H1 (cell line): ENCODE data around the gene TTC9. TPM values are rescaled to one million over a fixed set of nuclear protein-coding genes. Genes with fewer than 3 reads are reported as not detected.

Experiments used
- CTCF ChIA-PET: fragments of 300-600 bp; sonication (Branson Sonifier 250); formaldehyde crosslinking; loops from one replicate; lab custom pipeline; 2021; ENCODE audit not compliant: partially characterized antibody; lab: Charles Lee
- POLR2A ChIA-PET: fragments of 300-600 bp; sonication (Branson Sonifier 250); formaldehyde crosslinking; loops from one replicate; lab custom pipeline; 2021; ENCODE audit warnings: inconsistent platforms; ENCODE audit not compliant: partially characterized antibody; lab: Charles Lee
- DNase-seq, 2 experiments: peaks; one replicate each; pipeline versions ENCODE4 v3.0.0 to v3.0.0-alpha.2; 2010 to 2022; ENCODE audit warnings: low spot score in 2 of 2, low read depth in 1 of 2, mixed read lengths in 1 of 2
- FAIRE-seq: peaks from 2 replicates; lab custom pipeline; 2011; peaks lifted over from hg19 to GRCh38; lab: Jason Lieb, UNC
- H2AFZ ChIP-seq: 2 replicates; pipeline ENCODE4 v1.8.1; 2012; ENCODE audit warnings: low read length, inconsistent platforms
- H2AK5ac ChIP-seq: 2 replicates; pipeline ENCODE4 v1.6.1; 2013; ENCODE audit warnings: low read depth, low read length
- H2BK120ac ChIP-seq: replicated peaks from 2 replicates; pipeline ENCODE3; 2013; ENCODE audit warnings: low read depth, low read length, inconsistent platforms
- H2BK12ac ChIP-seq: 2 replicates; pipeline ENCODE4 v1.6.1; 2013; ENCODE audit warnings: low read depth, low read length
- H2BK15ac ChIP-seq: 2 replicates; pipeline ENCODE4 v1.6.1; 2013; ENCODE audit warnings: low read length
- H2BK20ac ChIP-seq: 2 replicates; pipeline ENCODE4 v1.6.1; 2013; ENCODE audit warnings: low read length
- H2BK5ac ChIP-seq: 2 replicates; pipeline ENCODE4 v1.6.1; 2013; ENCODE audit warnings: low read depth, low read length
- H3K14ac ChIP-seq: 2 replicates; pipeline ENCODE4 v1.6.1; 2013; ENCODE audit warnings: inconsistent platforms; ENCODE audit not compliant: insufficient read length
- H3K18ac ChIP-seq: 2 replicates; pipeline ENCODE4 v1.6.1; 2013; ENCODE audit warnings: low read length; ENCODE audit errors: extremely low read depth
- H3K23ac ChIP-seq: 2 replicates; pipeline ENCODE4 v1.6.1; 2013; ENCODE audit warnings: inconsistent platforms; ENCODE audit not compliant: insufficient read length
- H3K23me2 ChIP-seq: 2 replicates; pipeline ENCODE4 v1.6.1; 2013; ENCODE audit warnings: low read depth, low read length
- H3K27ac ChIP-seq: 2 replicates; pipeline ENCODE4 v1.6.1; 2011; ENCODE audit warnings: low read depth, low read length, inconsistent platforms
- H3K27me3 ChIP-seq, 4 experiments: replicated peaks in 1 of 4; 1 replicate in 1 of 4; 2 replicates in 3 of 4; pipeline versions ENCODE4 v1.6.1 to v1.8.1; 2011 to 2013; ENCODE audit warnings: low read length in 3 of 4, mild to moderate bottlenecking in 3 of 4, inconsistent platforms in 2 of 4, mixed read lengths in 2 of 4, moderate library complexity in 1 of 4; ENCODE audit not compliant: control insufficient read depth in 3 of 4, insufficient read depth in 3 of 4; ENCODE audit errors: extremely low read depth in 1 of 4
- H3K36me3 ChIP-seq, 4 experiments: 2 replicates each; pipeline versions ENCODE4 v1.6.1 to v1.8.1; 2011 to 2013; ENCODE audit warnings: mild to moderate bottlenecking in 4 of 4, low read length in 3 of 4, moderate library complexity in 2 of 4, control low read depth in 1 of 4, inconsistent platforms in 1 of 4; ENCODE audit not compliant: insufficient read depth in 4 of 4, control insufficient read depth in 2 of 4
- H3K4ac ChIP-seq: replicated peaks from 2 replicates; pipeline ENCODE3; 2013; ENCODE audit warnings: low read length, low read depth, mixed read lengths, inconsistent platforms; ENCODE audit not compliant: insufficient read length
- H3K4me1 ChIP-seq, 4 experiments: replicated peaks in 1 of 4; 1 replicate in 1 of 4; 2 replicates in 3 of 4; pipeline versions ENCODE4 v1.6.1 to v1.8.1; 2011 to 2013; ENCODE audit warnings: low read length in 3 of 4, inconsistent platforms in 2 of 4, mixed read lengths in 1 of 4; ENCODE audit not compliant: insufficient read depth in 4 of 4, control insufficient read depth in 3 of 4
- H3K4me2 ChIP-seq, 2 experiments: 2 replicates each; pipeline versions ENCODE4 v1.6.1 to v1.8.1; 2011 to 2013; ENCODE audit warnings: low read depth in 2 of 2, low read length in 2 of 2, control low read depth in 1 of 2, inconsistent platforms in 1 of 2, mild to moderate bottlenecking in 1 of 2; ENCODE audit not compliant: insufficient read depth in 1 of 2
- H3K4me3 ChIP-seq, 4 experiments: fragments of 200-600, 300-600 bp in 1 of 4; sonication (generic), shearing (Covaris generic), sonication (Bioruptor Twin) in 1 of 4; 2 replicates each; pipeline versions ENCODE4 v1.5.1 to v1.8.1; 2011 to 2016; ENCODE audit warnings: low read length in 4 of 4, low read depth in 3 of 4, control low read depth in 2 of 4, inconsistent platforms in 2 of 4, mild to moderate bottlenecking in 2 of 4, mixed read lengths in 1 of 4, moderate library complexity in 1 of 4; ENCODE audit not compliant: insufficient read depth in 2 of 4; ENCODE audit errors: extremely low read depth in 1 of 4
- H3K56ac ChIP-seq: replicated peaks from 2 replicates; pipeline ENCODE3; 2013; ENCODE audit warnings: low read depth, mild to moderate bottlenecking, mixed read lengths, low read length, inconsistent platforms; ENCODE audit not compliant: insufficient read length
- H3K79me1 ChIP-seq: 2 replicates; pipeline ENCODE4 v1.6.1; 2013; ENCODE audit warnings: low read depth, low read length, control low read depth
- H3K79me2 ChIP-seq, 2 experiments: 2 replicates each; pipeline versions ENCODE4 v1.6.1 to v1.8.1; 2012 to 2013; ENCODE audit warnings: low read length in 2 of 2, mild to moderate bottlenecking in 2 of 2, inconsistent platforms in 1 of 2; ENCODE audit not compliant: insufficient read depth in 2 of 2, control insufficient read depth in 1 of 2
- H3K9ac ChIP-seq, 4 experiments: replicated peaks in 1 of 4; 1 replicate in 1 of 4; 2 replicates in 3 of 4; pipeline versions ENCODE4 v1.6.1 to v1.8.1; 2011 to 2013; ENCODE audit warnings: low read depth in 3 of 4, low read length in 3 of 4, control low read depth in 2 of 4, mild to moderate bottlenecking in 2 of 4, moderate library complexity in 2 of 4, inconsistent platforms in 1 of 4; ENCODE audit errors: extremely low read depth in 1 of 4
- H3K9me3 ChIP-seq, 2 experiments: 2 replicates each; pipeline versions ENCODE4 v1.6.1 to v1.8.1; 2012 to 2013; ENCODE audit warnings: mild to moderate bottlenecking in 2 of 2, moderate library complexity in 2 of 2, control low read depth in 1 of 2, inconsistent platforms in 1 of 2, low read depth in 1 of 2, low read length in 1 of 2, mixed read lengths in 1 of 2; ENCODE audit not compliant: insufficient read depth in 2 of 2
- H4K20me1 ChIP-seq, 2 experiments: replicated peaks in 1 of 2; 2 replicates each; pipeline versions ENCODE3 to v1.8.1; 2011 to 2013; ENCODE audit warnings: inconsistent platforms in 2 of 2, low read length in 2 of 2, mild to moderate bottlenecking in 1 of 2; ENCODE audit not compliant: insufficient read depth in 2 of 2, control insufficient read depth in 1 of 2
- H4K5ac ChIP-seq: 2 replicates; pipeline ENCODE4 v1.6.1; 2013; ENCODE audit warnings: low read length, low read depth, mixed read lengths, inconsistent platforms; ENCODE audit not compliant: insufficient read length
- H4K8ac ChIP-seq: 2 replicates; pipeline ENCODE4 v1.8.0; 2013; ENCODE audit warnings: mild to moderate bottlenecking, moderate library complexity, low read length, inconsistent platforms; ENCODE audit not compliant: insufficient read depth; ENCODE audit errors: extremely low read depth
- H4K91ac ChIP-seq: replicated peaks from 2 replicates; pipeline ENCODE3; 2013; ENCODE audit warnings: low read length, mixed read lengths, inconsistent platforms; ENCODE audit not compliant: insufficient read length
- ASH2L ChIP-seq: fragments of 200-600, 300-600 bp; sonication (generic); IDR thresholded peaks from one replicate; pipeline ENCODE4 v1.7.1; 2017; ENCODE audit warnings: low read length
- BCL11A ChIP-seq, 2 experiments: IDR thresholded peaks; one replicate each; pipeline ENCODE4 v1.6.1; 2011; ENCODE audit warnings: low read depth in 2 of 2, low read length in 2 of 2, mild to moderate bottlenecking in 2 of 2
- CREB1 ChIP-seq: IDR thresholded peaks from 2 replicates; pipeline ENCODE4 v1.6.1; 2012; ENCODE audit warnings: inconsistent platforms
- CTBP2 ChIP-seq: IDR thresholded peaks from 2 replicates; pipeline ENCODE4 v1.7.0; 2011; ENCODE audit warnings: borderline replicate concordance, mild to moderate bottlenecking, moderate library complexity, mixed read lengths, low read length; ENCODE audit not compliant: insufficient read depth, insufficient read length
- EZH2 ChIP-seq: fragments of 200-600 bp; sonication (generic); IDR thresholded peaks from 2 replicates; pipeline ENCODE4 v1.7.1; 2012; ENCODE audit warnings: low read depth, mild to moderate bottlenecking, moderate library complexity, low read length, inconsistent platforms; ENCODE audit not compliant: severe bottlenecking
- FOSL1 ChIP-seq: IDR thresholded peaks from 2 replicates; pipeline ENCODE4 v1.6.1; 2011; ENCODE audit warnings: mild to moderate bottlenecking, low read depth, low read length, moderate library complexity; ENCODE audit not compliant: insufficient read depth
- KDM5A ChIP-seq: fragments of 200-600 bp; IDR thresholded peaks from 2 replicates; pipeline ENCODE4 v1.7.1; 2012; ENCODE audit warnings: mild to moderate bottlenecking, low read length, inconsistent platforms, mixed read lengths
- MAFK ChIP-seq: IDR thresholded peaks from 2 replicates; pipeline ENCODE4 v1.6.1; 2012; ENCODE audit warnings: low read depth, mild to moderate bottlenecking, improper control_type of control experiment, low read length
- PHF8 ChIP-seq: fragments of 200-600 bp; sonication (generic); conservative IDR thresholded peaks from 2 replicates; pipeline ENCODE4 v1.7.1; 2012; ENCODE audit warnings: low read depth, mild to moderate bottlenecking, inconsistent platforms, low read length, moderate library complexity
- RBBP5 ChIP-seq: IDR thresholded peaks from 2 replicates; pipeline ENCODE4 v1.7.1; 2012; ENCODE audit warnings: low read depth, mild to moderate bottlenecking, inconsistent platforms, low read length, moderate library complexity, borderline replicate concordance
- SAP30 ChIP-seq: fragments of 300-600 bp; sonication (generic); IDR thresholded peaks from 2 replicates; pipeline ENCODE4 v1.7.1; 2012; ENCODE audit warnings: low read length, moderate library complexity, mild to moderate bottlenecking, inconsistent platforms; ENCODE audit not compliant: insufficient read depth, insufficient replicate concordance
- TEAD4 ChIP-seq: IDR thresholded peaks from 2 replicates; pipeline ENCODE4 v1.6.1; 2012; ENCODE audit warnings: low read depth, low read length, inconsistent platforms, mixed read lengths
- WGBS, 2 experiments: shearing (Covaris generic) in 1 of 2; methylation state at CpG; one replicate each; pipeline versions ENCODE4 v1.1.6 to v1.1.7; 2013 to 2015; ENCODE audit warnings: low lambda C conversion rate in 2 of 2, mixed read lengths in 2 of 2, inconsistent platforms in 1 of 2, low coverage in 1 of 2, missing lambda C conversion rate in 1 of 2; ENCODE audit not compliant: insufficient replicate concordance in 2 of 2, insufficient coverage in 1 of 2, insufficient read length in 1 of 2; ENCODE audit errors: extremely low coverage in 1 of 2, missing lambda C conversion rate in 1 of 2; 5-methylcytosine and 5-hydroxymethylcytosine counted together
- polyA plus RNA-seq, 7 experiments: library from polyadenylated mRNA; depleted of rRNA in 3 of 7; stranded (reverse) in 5 of 7; unstranded in 2 of 7; fragments of >200 nt in 5 of 7; fragments of 200-250 nt in 2 of 7; gene quantifications; 1 replicate in 5 of 7; 2 replicates in 1 of 7; 4 replicates in 1 of 7; pipeline versions ENCODE4 v1.2.1 to v1.2.3, GENCODE V29; 2011 to 2013; ENCODE audit warnings: missing spikeins in 2 of 7, mixed read lengths in 2 of 7
- total RNA-seq: library from RNA; stranded (reverse); fragmentation: NEBNext Ultra II Directional; extraction: Animal tissue kit (Norgen Biotek cat#: 25700); gene quantifications from 2 replicates; pipeline ENCODE4 v1.2.1, GENCODE V29; 2021
- TF ChIP-seq, protein P1 (sequence below): IDR thresholded peaks from 2 replicates; pipeline ENCODE4 v1.6.1; 2012; ENCODE audit warnings: inconsistent platforms

TTC9 gene
- total and polyA plus RNA-seq, 2 of the 8 experiments (the other 6 are each of a cell fraction or from before 2014, with no cell fraction given) = 21.0 to 29.5 TPM

GRCh38 chr14:70723276-70723675 is 81.6 kb downstream of the TTC9 start:
- Histone ChIP-seq H3K56ac (no peak overlapping the region), H3K27ac (no peak overlapping the region), H3K23ac (no peak overlapping the region), H3K4ac (no peak overlapping the region), H2BK15ac (no peak overlapping the region), H2BK120ac (no peak overlapping the region), H4K91ac (no peak overlapping the region), H3K4me2 (no peak overlapping the region), H3K79me1 (no peaks in the 10 kb centered on the region), H4K8ac (no peak overlapping the region), H2AFZ (no peak overlapping the region), H3K4me3 (no peak overlapping the region), H4K20me1 (peaks cover 0 to 2% of the 10 kb centered on the region in 2 experiments), H2BK12ac (no peak overlapping the region), H2BK5ac (no peak overlapping the region), H3K9ac (no peak overlapping the region), H3K14ac (no peak overlapping the region), H2BK20ac (no peak overlapping the region), H4K5ac (no peak overlapping the region), H3K27me3 (no peaks in the 10 kb centered on the region), H3K36me3 (peaks cover 0 to 3% (median 0%) of the 10 kb centered on the region in 4 experiments; a peak in 2 of 8 replicates), H3K4me1 (0 out of 7 replicates have a peak, but pooled peaks cover 0 to 2% (median 0%) of the 10 kb centered on the region in 4 experiments), H3K18ac (no peak overlapping the region), H3K9me3 (no peaks in the 10 kb centered on the region), H3K23me2 (no peaks in the 10 kb centered on the region), H2AK5ac (no peak overlapping the region), H3K79me2 (no peaks in the 10 kb centered on the region)
- FAIRE-seq (no peak), DNase-seq (no peak)
- 87% methylated on average over 5 of the region's 5 CpGs; no CpG with 5 or more reads in 1 of the 2 experiments for WGBS, 2 experiments
- ChIA-PET CTCF (interaction anchor here (0.5 to 5.6 kb wide), 11 partner anchors 9 to 155 kb away, joined by 3 to 33 read pairs (median 4); no protein-coding TSS in a partner anchor), POLR2A (interaction anchor here (0.9 to 2.1 kb wide), 2 partner anchors 14 to 57 kb away, joined by 3 to 9 read pairs; no protein-coding TSS in a partner anchor)
- TF ChIP-seq RBBP5 (no peak), PHF8 (no peak), CTBP2 (no peak), BCL11A (IDR thresholded peaks at IDR 0.05; ENCODE audit: low read depth in 2 of 2, low read length in 2 of 2) (no peak), KDM5A (no peak), MAFK (no peak), SAP30 (no peak), FOSL1 (no peak), ASH2L (no peak), EZH2 (no peak), TEAD4 (no peak), CREB1 (no peak)
- TF ChIP-seq, protein P1, sequence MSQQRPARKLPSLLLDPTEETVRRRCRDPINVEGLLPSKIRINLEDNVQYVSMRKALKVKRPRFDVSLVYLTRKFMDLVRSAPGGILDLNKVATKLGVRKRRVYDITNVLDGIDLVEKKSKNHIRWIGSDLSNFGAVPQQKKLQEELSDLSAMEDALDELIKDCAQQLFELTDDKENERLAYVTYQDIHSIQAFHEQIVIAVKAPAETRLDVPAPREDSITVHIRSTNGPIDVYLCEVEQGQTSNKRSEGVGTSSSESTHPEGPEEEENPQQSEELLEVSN = no peak
